ENCODE data around the gene DDX10.

GRCh38 chr11:108698844-108699642, 34.2 kb downstream of the DDX10 start:
- TF ChIP-seq CTCF (IDR thresholded peaks at IDR 0.05 in 2 of 3, conservative IDR thresholded peaks at IDR 0.05 in 1 of 3; ENCODE audit: insufficient read depth in 2 of 3, low read depth in 1 of 3, low read length in 3 of 3) (no peak), POLR2A (conservative IDR thresholded peaks at IDR 0.05) (no peak), KLF1 (tag; IDR thresholded peaks at IDR 0.05) (no peak), ARID2 (IDR thresholded peaks at IDR 0.05) (no peak), NFYB (IDR thresholded peaks at IDR 0.05; ENCODE audit: extremely low read depth, insufficient read length) (no peak), SPI1 (IDR thresholded peaks at IDR 0.05; ENCODE audit: borderline replicate concordance, low read depth, low read length) (no peak), POLR2AphosphoS5 (IDR thresholded peaks at IDR 0.05; ENCODE audit: control insufficient read depth, insufficient read depth, low read depth, low read length) (no peak), PCBP1 (IDR thresholded peaks at IDR 0.05; ENCODE audit: low read depth, low read length, poor library complexity, severe bottlenecking) (no peak)
